ENCODE results near the gene LHX3. TPM values are rescaled to one million over a fixed set of nuclear protein-coding genes. Genes with fewer than 3 reads are reported as not detected.

The LHX3 gene
- total and polyA plus RNA-seq, 2 of the 8 experiments (the other 6 are each of a cell fraction or from before 2014, with no cell fraction given): 0.02 TPM; not detected in 1

- Histone ChIP-seq H3K23me2 (ENCODE audit: low read depth, low read length) (no peaks in the 10 kb centered on the region), H3K14ac (ENCODE audit: insufficient read length) (no peak overlapping the region), H2BK20ac (ENCODE audit: low read length) (no peak overlapping the region), H3K4ac (replicated peaks; ENCODE audit: insufficient read length, low read depth, low read length) (no peak overlapping the region), H4K5ac (ENCODE audit: insufficient read length, low read depth, low read length) (no peak overlapping the region), H3K79me1 (ENCODE audit: low read depth, low read length) (peaks cover 9% of the 10 kb centered on the region; the same call in 1 of the 2 replicates), H2BK120ac (replicated peaks; ENCODE audit: low read depth, low read length) (no peak overlapping the region), H4K8ac (ENCODE audit: extremely low read depth, insufficient read depth, low read length) (no peak overlapping the region), H2BK12ac (ENCODE audit: low read depth, low read length) (no peak overlapping the region), H3K4me2 (ENCODE audit: insufficient read depth in 1 of 2, low read depth in 2 of 2, low read length in 2 of 2) (no peak overlapping the region), H3K36me3 (ENCODE audit: control insufficient read depth in 2 of 4, insufficient read depth in 4 of 4, low read length in 3 of 4) (peaks cover 0 to 18% (median 11%) of the 10 kb centered on the region in 4 experiments; a peak in 6 of 8 replicates), H3K18ac (ENCODE audit: extremely low read depth, low read length) (no peak overlapping the region), H2BK15ac (ENCODE audit: low read length) (no peak overlapping the region), H4K20me1 (replicated peaks in 1 of 2; ENCODE audit: control insufficient read depth in 1 of 2, insufficient read depth in 2 of 2, low read length in 2 of 2) (peaks cover 7 to 19% of the 10 kb centered on the region in 2 experiments), H3K79me2 (ENCODE audit: control insufficient read depth in 1 of 2, insufficient read depth in 2 of 2, low read length in 2 of 2) (peaks cover 0 to 9% of the 10 kb centered on the region in 2 experiments; a peak in 1 of 4 replicates), H2AK5ac (ENCODE audit: low read depth, low read length) (no peak overlapping the region), H3K23ac (ENCODE audit: insufficient read length) (no peak overlapping the region), H2BK5ac (ENCODE audit: low read depth, low read length) (no peak overlapping the region), H2AFZ (ENCODE audit: low read length) (no peak overlapping the region), H4K91ac (replicated peaks; ENCODE audit: insufficient read length, low read length) (no peak overlapping the region), H3K4me3 (ENCODE audit: extremely low read depth in 1 of 4, insufficient read depth in 2 of 4, low read depth in 3 of 4, low read length in 4 of 4) (no peak overlapping the region), H3K9ac (replicated peaks in 1 of 4; ENCODE audit: extremely low read depth in 1 of 4, low read depth in 3 of 4, low read length in 3 of 4) (no peak overlapping the region), H3K4me1 (replicated peaks in 1 of 4; ENCODE audit: control insufficient read depth in 3 of 4, insufficient read depth in 4 of 4, low read length in 3 of 4) (peaks cover 0 to 2% (median 0%) of the 10 kb centered on the region in 4 experiments; a peak in 2 of 7 replicates), H3K27ac (ENCODE audit: low read depth, low read length) (no peak overlapping the region), H3K27me3 (replicated peaks in 1 of 4; ENCODE audit: control insufficient read depth in 3 of 4, extremely low read depth in 1 of 4, insufficient read depth in 3 of 4, low read length in 3 of 4) (no peaks in the 10 kb centered on the region), H3K56ac (replicated peaks; ENCODE audit: insufficient read length, low read depth, low read length) (no peak overlapping the region), H3K9me3 (ENCODE audit: insufficient read depth in 2 of 2, low read depth in 1 of 2, low read length in 1 of 2) (peaks cover 0 to 4% of the 10 kb centered on the region in 2 experiments; a peak in 1 of 4 replicates)
- POLR2A ChIA-PET (ENCODE audit: partially characterized antibody): interaction anchor here (1.2 to 4.5 kb wide), 2 partner anchors 10 to 13 kb away, joined by 3 to 17 read pairs; partner anchors contain the start of gene LHX3
- TF ChIP-seq SIRT6 (IDR thresholded peaks at IDR 0.05; ENCODE audit: low read length) (no peak), ATF2 (IDR thresholded peaks at IDR 0.05; ENCODE audit: low read length) (no peak), FOSL1 (IDR thresholded peaks at IDR 0.05; ENCODE audit: insufficient read depth, low read depth, low read length) (no peak), RNF2 (IDR thresholded peaks at IDR 0.05; ENCODE audit: borderline replicate concordance, low read depth, low read length, missing control alignments, poor library complexity, severe bottlenecking) (no peak), CREB1 (IDR thresholded peaks at IDR 0.05) (no peak), KDM5A (IDR thresholded peaks at IDR 0.05; ENCODE audit: low read length) (no peak), RAD21 (IDR thresholded peaks at IDR 0.05 in 1 of 2, conservative IDR thresholded peaks at IDR 0.05 in 1 of 2; ENCODE audit: low read depth in 2 of 2, low read length in 2 of 2) (no peak), CHD1 (IDR thresholded peaks at IDR 0.05; ENCODE audit: low read depth, low read length) (no peak), CBX5 (IDR thresholded peaks at IDR 0.05; ENCODE audit: low read depth, low read length) (no peak), CTBP2 (IDR thresholded peaks at IDR 0.05; ENCODE audit: borderline replicate concordance, insufficient read depth, insufficient read length, low read length) (no peak), SIX5 (IDR thresholded peaks at IDR 0.05; ENCODE audit: low read depth, low read length) (no peak), BRCA1 (IDR thresholded peaks at IDR 0.05; ENCODE audit: low read depth, low read length) (no peak)
- DNase-seq (ENCODE audit: low read depth in 1 of 2, low spot score in 2 of 2) (no peak), FAIRE-seq (no peak)
- 90% methylated on average over 15 of the region's 16 CpGs; no CpG with 5 or more reads in 1 of the 2 experiments for WGBS, 2 experiments (ENCODE audit: extremely low coverage in 1 of 2, insufficient coverage in 1 of 2, insufficient read length in 1 of 2, insufficient replicate concordance in 2 of 2, low coverage in 1 of 2, low lambda C conversion rate in 2 of 2, missing lambda C conversion rate in 1 of 2)
- CTCF ChIA-PET (ENCODE audit: partially characterized antibody): interaction anchor here (0.9 to 5.1 kb wide), 16 partner anchors 8 to 293 kb away, joined by 3 to 52 read pairs (median 5); partner anchors contain the start of gene LHX3
These were observed 13.3 kb upstream of the LHX3 start for GRCh38 chr9:136218271-136218670.

Measured in H1 (cell line).